Head of caudate nucleus (tissue), 42 donors: ENCODE data around the gene SIL1.
"Not testable (repeated sequence)": the region's sequence is repeated elsewhere in the genome, so short reads cannot be mapped to it uniquely, and the experiment has no call there.

ENCODE experiments used
- DNase-seq, 42 donors: peaks; one replicate each; pipeline versions ENCODE4 v3.0.0 to v3.0.0-alpha.2; 2020 to 2021; ENCODE audit warnings: mixed read lengths in 7 of 42
- intact Hi-C: fragments of 100-400 bp; cut with DNase I; formaldehyde crosslinking; loops from one replicate; pipeline ENCODE4 v1.15.0; 2022

Gene SIL1

GRCh38 chr5:139197710-139198669 is at the start of gene SIL1:
Gene SIL1 (minus strand): TSS chr5:139198368. CDS start chr5:139127843, 70,525 bp downstream.
- peak; percentile 88 to 99 (median 97) for DNase-seq
- intact Hi-C loops: loop anchor here (10.0 kb wide), 1 partner anchor 253 kb away; no protein-coding TSS in a partner anchor

- intact Hi-C loops: no loop called here
- peak in 41 of 42 donors; percentile 24 to 90 (median 65) for DNase-seq
These were observed 48.2 kb upstream of the SIL1 start for GRCh38 chr5:139246394-139246793.

DNA sequence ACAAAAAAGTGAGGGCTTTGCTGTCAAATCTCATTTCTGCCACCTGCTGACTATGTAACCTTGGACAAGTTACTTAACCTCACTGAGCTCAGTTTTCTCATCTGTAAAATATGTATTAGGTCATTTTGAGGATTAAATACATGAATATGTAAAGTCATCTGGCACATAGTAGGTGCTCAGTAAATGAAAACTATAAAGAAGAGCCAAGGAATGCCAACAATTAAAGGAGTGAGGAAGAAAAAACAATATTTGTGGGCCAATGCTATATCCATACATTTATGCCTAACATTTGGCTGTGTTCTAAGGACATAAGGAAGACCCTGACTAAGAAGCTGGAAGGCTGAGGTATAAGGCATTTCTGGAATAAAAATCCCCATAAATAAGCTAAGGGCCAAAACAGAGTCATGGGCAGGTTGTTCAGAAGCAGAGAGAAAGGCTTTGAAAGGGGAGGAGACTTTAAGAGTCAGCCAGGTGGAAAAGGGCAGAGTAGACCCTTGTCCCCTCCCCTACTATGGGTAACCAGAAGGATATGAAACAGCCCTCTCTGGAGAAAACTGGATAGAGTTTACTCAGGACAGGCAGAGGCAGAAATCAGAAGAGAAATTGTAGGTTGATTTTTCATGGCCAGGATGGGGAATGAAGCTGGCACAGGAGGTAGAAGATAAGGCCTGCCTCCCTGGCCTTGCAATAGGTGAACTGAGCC is 47.6 kb upstream of the SIL1 start:
- DNase-seq: no peak
- intact Hi-C loops: no loop called here

DNA sequence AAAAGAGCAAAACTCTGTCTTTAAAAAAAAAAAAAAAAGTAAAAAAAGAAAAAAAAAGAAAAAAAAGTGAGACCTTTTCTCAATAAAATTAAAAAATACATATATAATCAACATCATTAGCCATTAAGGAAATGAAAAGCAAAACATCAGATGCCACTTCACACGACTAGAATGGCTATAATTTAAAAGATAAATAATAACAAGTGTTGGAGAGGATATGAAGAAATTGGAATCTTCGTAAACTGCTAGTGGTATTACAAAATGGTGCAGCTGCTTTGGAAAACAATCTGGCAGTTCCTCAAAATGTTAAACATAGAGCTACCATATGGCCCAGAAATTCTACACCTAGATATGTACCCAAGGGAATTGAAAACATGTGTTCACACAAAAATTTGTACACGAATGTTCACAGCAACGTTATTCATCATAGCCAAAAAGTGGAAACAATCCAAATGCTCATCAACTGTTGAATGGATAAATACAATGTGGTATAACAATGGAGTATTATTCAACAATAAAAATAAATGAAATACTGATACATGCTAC is 45.3 kb upstream of the SIL1 start:
- intact Hi-C loops: no loop called here
- DNase-seq: no peak

GRCh38 chr5:139241139-139241538 is 43.0 kb upstream of the SIL1 start:
- intact Hi-C loops: no loop called here

GRCh38 chr5:139236479-139236878 is 38.3 kb upstream of the SIL1 start:
- intact Hi-C loops: no loop called here
- DNase-seq: no peak

More at GRCh38 chr5:139241139-139241538, 43.0 kb upstream of the SIL1 start:
- no peak for DNase-seq

DNA sequence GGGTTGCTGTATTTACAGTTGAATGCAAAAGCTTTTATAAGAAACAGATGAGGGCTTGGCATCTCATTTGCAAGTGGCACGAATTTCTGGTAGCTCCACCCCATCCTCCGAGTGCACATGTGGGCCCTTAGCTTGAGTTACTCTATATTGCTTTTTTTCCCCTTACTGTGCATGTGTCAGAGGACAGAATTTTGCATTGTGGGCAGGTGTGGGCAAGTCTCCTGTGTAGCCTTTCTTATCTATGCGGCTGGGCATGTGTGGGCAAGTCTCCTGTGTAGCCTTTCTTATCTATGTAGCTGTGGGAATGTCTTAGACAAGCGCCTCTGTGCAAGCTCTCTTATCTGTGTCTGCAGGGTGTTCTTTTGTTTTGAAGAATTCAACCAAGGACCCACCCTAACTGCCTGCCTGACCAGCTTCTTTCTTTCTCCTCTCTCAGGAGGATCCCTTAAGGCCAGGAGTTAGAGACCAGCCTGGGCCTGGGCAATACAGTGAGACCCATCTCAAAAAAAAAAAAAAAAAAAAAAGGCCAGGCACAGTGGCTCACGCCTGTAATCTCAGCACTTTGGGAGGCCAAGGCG is 34.1 kb upstream of the SIL1 start:
- intact Hi-C loops: no loop called here
- no peak for DNase-seq

DNA sequence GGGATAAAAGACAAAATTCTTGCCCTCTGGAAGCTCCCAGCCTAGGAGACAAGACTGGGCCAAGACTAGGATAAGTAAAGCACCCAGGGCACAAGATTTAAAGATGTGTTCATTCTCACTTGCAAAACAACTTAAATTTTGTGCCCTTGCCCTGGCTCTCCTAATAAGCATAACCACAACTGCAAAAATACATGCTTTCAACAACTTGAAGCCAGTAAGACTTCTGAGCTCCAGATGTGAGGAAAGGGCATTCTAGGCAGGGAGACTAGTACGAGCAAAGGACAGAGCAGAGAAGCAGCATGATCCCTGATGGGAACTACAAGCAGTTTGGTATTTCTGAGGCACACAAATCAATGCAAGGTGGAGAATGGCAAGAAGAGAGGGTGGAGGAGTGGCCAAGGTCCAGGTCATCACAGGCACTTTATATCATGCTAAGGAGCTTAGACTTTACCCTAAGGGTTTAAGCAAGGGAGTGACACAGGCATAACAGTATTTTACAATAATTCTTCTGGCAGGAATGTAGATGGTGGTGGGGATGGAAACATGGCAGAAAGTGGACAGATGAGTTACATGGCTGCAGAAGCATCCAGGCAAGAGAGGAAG is 30.1 kb upstream of the SIL1 start:
- intact Hi-C loops: no loop called here
- no peak for DNase-seq

DNA sequence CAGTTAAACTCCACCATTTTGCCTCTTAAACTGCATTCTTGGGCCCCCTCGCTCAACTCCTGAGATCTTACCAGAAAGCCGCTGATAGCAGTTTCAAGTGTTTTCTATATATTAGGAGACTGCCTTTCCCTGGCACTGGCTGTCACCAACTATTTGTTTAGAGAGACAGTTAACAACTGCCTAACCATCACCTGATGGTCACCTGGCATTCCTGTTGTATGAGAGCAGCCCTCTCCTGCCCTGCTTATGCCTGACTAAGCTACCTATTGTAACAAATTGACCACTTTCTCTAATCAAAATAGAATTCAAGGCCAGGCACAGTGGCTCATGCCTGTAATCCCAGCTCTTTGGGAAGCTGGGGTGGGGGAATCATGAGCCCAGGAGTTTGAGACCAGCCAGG is 28.0 kb upstream of the SIL1 start:
- intact Hi-C loops: no loop called here
- DNase-seq: no peak

GRCh38 chr5:139223481-139223880 is 25.3 kb upstream of the SIL1 start:
- intact Hi-C loops: no loop called here
- no peak for DNase-seq

GRCh38 chr5:139222346-139222745 is 24.2 kb upstream of the SIL1 start:
- intact Hi-C loops: no loop called here
- DNase-seq: no peak

- intact Hi-C loops, DNase-seq: not testable (repeated sequence)
These were observed 19.9 kb upstream of the SIL1 start for GRCh38 chr5:139218038-139218437.

DNA sequence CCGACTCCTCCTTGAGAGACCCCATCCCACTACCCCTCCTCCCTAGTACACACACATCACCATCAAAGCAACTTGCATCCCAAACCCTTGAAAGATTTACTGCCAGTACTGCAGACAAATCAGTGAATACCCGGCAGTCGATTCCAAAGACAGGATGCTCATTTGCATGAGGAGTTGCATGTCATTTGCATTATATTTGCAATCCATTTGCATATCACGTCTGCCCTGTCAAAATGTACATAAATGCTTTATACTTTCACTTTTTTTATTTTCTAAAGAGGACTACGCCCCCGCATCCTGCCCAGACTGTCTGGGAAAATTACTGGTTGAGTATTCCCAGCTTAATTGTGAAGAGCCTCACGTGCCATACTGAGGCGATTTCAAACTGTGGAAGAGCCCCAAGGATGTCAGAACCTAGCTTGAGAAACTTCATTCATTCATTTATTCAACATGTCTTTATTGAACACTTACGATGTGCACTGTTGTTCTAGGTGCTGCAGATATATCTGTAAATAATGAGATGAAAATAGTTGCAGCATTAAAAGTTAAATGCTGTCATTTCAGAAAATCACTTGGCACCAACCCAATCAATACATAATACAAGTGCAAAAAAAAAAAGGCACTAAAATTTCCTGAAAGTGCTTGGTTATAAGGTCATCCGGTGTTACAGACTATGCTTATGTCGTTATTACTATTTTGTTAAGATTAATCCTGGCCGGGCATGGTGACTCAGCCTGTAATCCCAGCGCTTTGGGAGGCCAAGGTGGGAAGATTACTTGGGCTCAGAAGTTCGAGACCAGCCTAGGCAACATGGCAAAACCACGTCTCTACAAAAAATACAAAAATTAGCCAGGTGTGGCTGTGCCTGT is 17.2 kb upstream of the SIL1 start:
- no peak for DNase-seq
- intact Hi-C loops: no loop called here

GRCh38 chr5:139214646-139215045 is 16.5 kb upstream of the SIL1 start:
- no peak for DNase-seq
- intact Hi-C loops: no loop called here

- intact Hi-C loops: no loop called here
- DNase-seq: no peak
These were observed 14.7 kb upstream of the SIL1 start for GRCh38 chr5:139212906-139213305.

GRCh38 chr5:139212486-139212885 is 14.3 kb upstream of the SIL1 start:
- DNase-seq: no peak
- intact Hi-C loops: no loop called here

DNA sequence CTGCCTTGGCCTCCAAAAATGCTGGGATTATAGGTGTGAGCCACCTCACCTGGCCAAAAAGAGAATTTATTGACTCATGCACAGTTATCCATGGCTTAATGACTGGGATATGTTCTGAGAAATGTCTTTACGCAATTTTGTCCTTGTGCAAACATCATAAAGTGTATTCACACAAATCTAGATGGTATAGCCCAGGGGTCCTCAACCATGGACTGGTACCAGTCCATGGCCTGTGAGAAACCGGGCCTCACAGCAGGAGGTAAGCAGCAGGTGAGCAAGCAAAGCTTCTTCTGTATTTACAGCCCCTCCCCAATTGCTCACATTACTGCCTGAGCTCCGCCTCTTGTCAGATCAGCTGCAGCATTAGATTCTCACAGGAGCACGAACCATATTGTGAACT is 12.4 kb upstream of the SIL1 start:
- no peak for DNase-seq
- intact Hi-C loops: no loop called here

GRCh38 chr5:139207297-139208000 is 9.3 kb upstream of the SIL1 start:
- no peak for DNase-seq
- intact Hi-C loops: no loop called here
